WI38 (cell line): ENCODE data around the gene SLC9A9.

ENCODE experiments used
- H3K4me3 ChIP-seq: 2 replicates; pipeline ENCODE4 v1.5.1; 2011; ENCODE audit warnings: low read depth, mild to moderate bottlenecking, control low read depth, low read length
- TF ChIP-seq, protein P1 (sequence below): IDR thresholded peaks from 2 replicates; pipeline ENCODE4 v1.5.1; 2012; ENCODE audit warnings: low read depth, mild to moderate bottlenecking, control low read depth, low read length

The SLC9A9 gene

DNA sequence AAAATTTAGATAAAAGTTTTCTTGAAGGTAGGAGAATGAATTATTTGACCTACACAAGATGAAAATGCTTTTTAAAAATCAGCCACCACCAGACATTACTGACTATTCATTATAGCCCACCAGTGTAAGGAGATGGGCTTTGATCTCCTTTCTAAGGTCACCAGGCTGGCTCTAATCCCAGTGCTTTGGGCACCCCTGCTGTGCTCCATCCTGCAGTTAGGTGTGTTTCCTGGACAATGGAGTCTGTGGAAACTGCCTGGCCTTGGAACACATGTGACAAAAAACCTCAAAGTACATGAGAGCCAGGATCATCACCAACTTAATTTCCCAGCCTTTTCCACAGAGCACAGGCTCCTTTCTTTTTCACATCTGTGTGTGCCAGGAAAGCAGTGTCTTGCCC is 467.8 kb downstream of the SLC9A9 start:
- TF ChIP-seq, protein P1, sequence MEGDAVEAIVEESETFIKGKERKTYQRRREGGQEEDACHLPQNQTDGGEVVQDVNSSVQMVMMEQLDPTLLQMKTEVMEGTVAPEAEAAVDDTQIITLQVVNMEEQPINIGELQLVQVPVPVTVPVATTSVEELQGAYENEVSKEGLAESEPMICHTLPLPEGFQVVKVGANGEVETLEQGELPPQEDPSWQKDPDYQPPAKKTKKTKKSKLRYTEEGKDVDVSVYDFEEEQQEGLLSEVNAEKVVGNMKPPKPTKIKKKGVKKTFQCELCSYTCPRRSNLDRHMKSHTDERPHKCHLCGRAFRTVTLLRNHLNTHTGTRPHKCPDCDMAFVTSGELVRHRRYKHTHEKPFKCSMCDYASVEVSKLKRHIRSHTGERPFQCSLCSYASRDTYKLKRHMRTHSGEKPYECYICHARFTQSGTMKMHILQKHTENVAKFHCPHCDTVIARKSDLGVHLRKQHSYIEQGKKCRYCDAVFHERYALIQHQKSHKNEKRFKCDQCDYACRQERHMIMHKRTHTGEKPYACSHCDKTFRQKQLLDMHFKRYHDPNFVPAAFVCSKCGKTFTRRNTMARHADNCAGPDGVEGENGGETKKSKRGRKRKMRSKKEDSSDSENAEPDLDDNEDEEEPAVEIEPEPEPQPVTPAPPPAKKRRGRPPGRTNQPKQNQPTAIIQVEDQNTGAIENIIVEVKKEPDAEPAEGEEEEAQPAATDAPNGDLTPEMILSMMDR = no peak
- H3K4me3 ChIP-seq = no peak overlapping the region

DNA sequence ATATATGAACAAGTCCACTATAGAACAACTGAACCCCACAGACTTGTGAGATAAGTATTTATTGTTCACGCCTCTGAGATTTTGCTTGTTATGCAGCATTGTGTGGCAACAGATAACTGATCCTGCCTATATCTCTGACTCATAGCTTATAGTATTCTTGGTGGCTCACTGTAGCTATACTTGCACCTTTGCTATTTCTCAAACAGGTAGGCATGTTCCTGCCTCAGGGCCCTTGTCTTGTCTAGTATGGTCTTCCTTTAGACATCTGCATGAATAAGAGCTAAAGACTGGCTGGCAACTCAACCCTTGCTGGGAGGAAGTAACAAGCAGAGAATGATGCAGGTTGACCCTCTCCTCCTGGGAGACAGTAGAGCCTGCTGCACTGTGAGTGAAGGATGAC is 472.6 kb downstream of the SLC9A9 start:
- TF ChIP-seq, protein P1 = no peak

DNA sequence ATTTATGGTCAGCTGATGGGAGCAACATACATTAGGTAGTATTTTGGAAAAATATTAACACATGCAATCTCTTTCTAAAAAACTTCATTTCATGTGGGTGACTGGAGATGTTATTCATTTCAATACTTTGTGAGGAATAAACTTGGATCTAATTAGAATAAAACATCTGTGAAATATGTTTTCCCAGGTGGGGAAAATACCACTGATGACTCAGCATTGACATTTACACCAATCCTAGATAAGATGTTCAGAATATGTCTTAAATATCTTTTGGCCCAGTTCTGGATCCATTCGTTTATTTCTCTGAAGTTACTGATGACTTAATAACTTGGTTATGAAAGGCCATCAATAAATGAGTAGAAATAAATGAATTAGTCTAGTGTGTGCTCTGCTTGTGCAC is 481.1 kb downstream of the SLC9A9 start:
- TF ChIP-seq, protein P1 = no peak
- no peak overlapping the region for H3K4me3 ChIP-seq

More for the DNA sequence above, 472.6 kb downstream of the SLC9A9 start:
- H3K4me3 ChIP-seq = no peak overlapping the region

DNA sequence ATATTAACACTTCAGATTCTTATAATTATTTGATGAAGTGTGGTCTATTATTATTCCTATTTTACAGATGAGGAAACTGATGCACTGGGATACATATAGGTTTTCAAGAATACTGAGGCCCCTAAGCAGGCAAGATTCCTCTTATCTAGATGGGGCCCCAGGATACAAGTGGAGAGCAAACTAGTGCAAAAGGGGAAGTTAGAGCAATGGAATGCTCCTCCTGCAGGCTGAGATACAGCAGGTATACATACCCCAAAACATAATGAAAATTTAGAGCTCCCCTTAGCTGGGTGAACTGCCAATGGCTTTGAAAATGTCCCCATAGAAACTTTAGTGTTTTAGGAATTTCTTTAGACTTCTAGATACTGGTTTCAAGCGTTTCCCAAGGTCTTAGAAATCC is 481.6 kb downstream of the SLC9A9 start:
- TF ChIP-seq, protein P1 = no peak
- H3K4me3 ChIP-seq = no peak overlapping the region

GRCh38 chr3:143363949-143364348 is 484.3 kb downstream of the SLC9A9 start:
- H3K4me3 ChIP-seq = no peak overlapping the region
- TF ChIP-seq, protein P1 = no peak

DNA sequence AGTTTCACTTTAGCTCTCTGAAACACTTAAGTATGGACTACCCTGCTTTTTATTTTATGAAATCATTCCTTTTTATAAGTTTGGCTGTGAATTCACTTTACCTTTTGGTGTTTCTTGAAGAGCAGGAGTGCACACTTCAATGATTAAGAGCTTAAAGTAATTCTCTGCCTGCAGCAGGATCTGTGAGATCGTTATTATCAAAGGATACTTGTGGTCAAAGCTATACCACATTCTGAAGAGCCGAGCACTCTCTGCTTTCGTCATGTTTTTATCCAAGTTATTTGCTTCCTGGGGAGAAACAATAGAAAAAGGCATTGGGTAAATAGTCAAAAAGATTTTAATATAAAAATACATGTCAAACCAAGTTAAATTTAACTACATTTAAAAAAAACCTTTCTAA is 485.0 kb downstream of the SLC9A9 start:
- no peak overlapping the region for H3K4me3 ChIP-seq
- TF ChIP-seq, protein P1 = no peak

DNA sequence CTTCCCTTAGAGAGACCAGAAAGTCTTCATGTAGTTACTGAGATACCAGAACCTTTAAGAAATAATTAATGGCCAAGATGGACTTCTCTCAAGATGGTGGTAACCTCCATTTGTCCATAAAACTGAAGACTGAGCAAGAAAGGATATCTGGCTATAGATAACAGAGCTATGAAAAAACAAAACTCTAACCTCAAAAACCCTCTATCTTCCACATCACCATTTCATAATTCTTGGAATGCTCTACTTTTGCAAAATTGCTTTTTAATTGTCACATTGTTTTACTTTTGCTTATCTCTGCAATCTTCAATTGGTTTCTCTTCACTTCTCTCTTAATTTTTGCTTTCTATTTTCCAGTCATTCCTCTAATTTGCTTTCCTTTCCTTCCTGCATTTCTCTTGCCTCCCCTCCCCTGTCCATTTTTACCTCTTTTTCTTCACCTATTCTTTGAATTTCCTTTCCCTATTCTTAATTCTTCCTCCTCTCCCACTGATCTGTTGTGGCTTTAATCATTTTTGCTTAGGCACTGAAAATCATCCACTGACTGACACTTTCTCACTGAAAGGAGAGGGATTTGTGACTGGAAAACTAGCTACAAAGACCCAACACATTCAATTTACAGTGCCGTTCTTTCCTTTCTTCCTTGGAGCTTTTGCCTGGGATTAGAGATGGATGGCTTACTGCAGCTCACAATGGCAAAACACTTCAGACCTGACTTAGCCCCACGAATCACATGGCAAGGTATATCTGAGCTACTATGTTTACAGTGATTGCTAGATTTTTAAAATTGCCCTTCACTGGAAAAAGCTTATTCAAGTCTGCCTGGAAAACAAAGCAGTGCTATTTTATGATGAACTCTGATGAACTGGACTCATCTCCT is 485.9 kb downstream of the SLC9A9 start:
- TF ChIP-seq, protein P1 = no peak
- no peak overlapping the region for H3K4me3 ChIP-seq
